ENCODE results near the gene DNAJC1. TPM values are rescaled to one million over a fixed set of nuclear protein-coding genes. Genes with fewer than 3 reads are reported as not detected.

DNAJC1 gene
- total and polyA plus RNA-seq, 4 experiments from 2014 or later, result 13.0 to 22.0 (median 15.8) TPM

DNA sequence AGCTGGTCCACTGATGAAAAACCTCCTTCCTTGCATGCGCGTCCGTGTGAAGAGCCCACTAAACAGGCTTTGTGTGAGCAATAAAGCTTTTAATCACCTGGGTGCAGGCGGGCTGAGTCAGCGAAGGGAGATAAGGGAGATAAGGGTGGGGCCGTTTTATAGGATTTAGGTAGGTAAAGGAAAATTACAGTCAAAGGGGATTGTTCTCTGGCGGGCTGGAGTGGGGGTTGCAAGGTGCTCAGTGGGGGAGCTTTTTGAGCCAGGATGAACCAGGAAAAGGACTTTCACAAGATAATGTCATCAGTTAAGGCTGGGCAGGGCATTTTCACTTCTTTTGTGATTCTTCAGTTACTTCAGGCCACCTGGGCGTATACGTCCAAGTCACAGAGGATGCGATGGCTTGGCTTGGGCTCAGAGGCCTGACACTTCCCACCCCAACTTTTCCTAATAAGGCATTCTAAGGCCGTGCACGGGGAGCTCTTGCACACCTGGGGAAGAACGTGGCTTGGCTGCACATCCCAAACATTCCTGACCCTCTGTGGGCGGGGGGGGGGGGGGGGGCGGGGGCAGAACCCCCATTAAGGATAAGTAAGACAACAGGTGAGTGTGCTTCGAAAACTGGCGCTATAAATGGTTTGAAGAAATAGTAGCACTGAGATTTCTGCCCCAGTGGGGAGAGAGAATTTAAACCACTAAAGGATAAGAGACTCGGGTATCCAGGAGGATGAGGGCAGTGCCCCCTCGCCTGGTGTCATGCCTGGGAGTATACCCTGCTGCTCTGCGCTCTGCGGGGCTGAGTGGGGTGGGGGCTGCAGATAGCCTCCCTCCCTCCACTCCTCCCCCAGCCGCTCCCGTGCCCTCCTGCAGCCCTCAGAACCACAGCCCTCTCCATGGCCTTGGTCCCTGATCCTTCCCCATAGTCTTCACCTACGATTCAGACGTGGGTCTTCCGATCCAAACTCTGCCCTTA, 251.9 kb downstream of the DNAJC1 start:
- Histone ChIP-seq H3K27me3 (ENCODE audit: insufficient read depth, low read length) (no peaks in the 10 kb centered on the region), H3K27ac (ENCODE audit: low read depth, low read length) (no peak overlapping the region), H3K9me3 (ENCODE audit: control insufficient read depth in 1 of 2, low read length in 2 of 2) (no peaks in the 10 kb centered on the region), H3K36me3 (ENCODE audit: insufficient read depth, low read length) (peaks cover 3% of the 10 kb centered on the region), H3K4me1 (ENCODE audit: insufficient read depth, low read length) (peaks cover 5% of the 10 kb centered on the region), H3K4me3 (ENCODE audit: low read length in 2 of 2) (no peak overlapping the region)
- CTCF ChIA-PET (ENCODE audit: partially characterized antibody), result interaction anchor here (0.6 kb wide), 1 partner anchor 40 kb away, joined by 5 read pairs; no protein-coding TSS in a partner anchor
- Mint-ChIP-seq H3K4me1 (peaks cover 7 to 14% (median 12%) of the 10 kb centered on the region in 4 donors), H3K27ac (peak overlapping the region in 4 of 7 donors; percentile 25 to 64 (median 40)), H3K4me3 (no peak overlapping the region), H3K9me3 (no peaks in the 10 kb centered on the region), H3K36me3 (peaks cover 8 to 12% of the 10 kb centered on the region in 2 donors), H3K27me3 (no peaks in the 10 kb centered on the region)
- no peak for DNase-seq
- POLR2A ChIA-PET (ENCODE audit: partially characterized antibody), result interaction anchor here (1.1 kb wide), 1 partner anchor 9 kb away, joined by 3 read pairs; no protein-coding TSS in a partner anchor
- intact Hi-C loops (cut with micrococcal nuclease), result no loop called here

DNA sequence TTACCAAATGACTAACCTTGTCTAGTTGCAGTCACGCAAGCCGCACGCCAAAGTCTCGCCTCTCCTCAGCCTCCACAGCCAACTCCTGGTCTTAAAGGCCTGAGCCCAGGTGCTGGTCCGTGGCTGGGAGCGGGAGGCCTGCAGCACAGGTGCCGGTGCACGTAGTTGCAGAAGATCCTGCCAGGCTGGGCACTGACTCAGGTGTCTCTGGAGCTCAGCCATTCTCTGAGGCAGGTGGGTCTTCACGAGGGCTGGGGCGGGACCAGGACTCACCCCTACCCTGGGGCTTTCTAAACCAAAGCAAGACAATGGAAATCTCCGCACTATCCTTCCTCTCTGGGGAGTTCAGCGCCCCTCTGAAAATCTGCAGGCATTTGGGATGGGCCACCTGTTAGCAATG, 253.1 kb downstream of the DNAJC1 start:
- H3K4me3 ChIP-seq (ENCODE audit: low read length in 2 of 2), result no peak overlapping the region
- intact Hi-C loops (cut with micrococcal nuclease), result no loop called here
- POLR2A ChIA-PET (ENCODE audit: partially characterized antibody), result interaction anchor here (1.1 kb wide), 1 partner anchor 11 kb away, joined by 3 read pairs; no protein-coding TSS in a partner anchor
- H3K27me3 ChIP-seq (ENCODE audit: insufficient read depth, low read length), result no peaks in the 10 kb centered on the region
- H3K27ac ChIP-seq (ENCODE audit: low read depth, low read length), result no peak overlapping the region
- Mint-ChIP-seq H3K4me3 (no peak overlapping the region), H3K27ac (peak overlapping the region in 1 of 7 donors; percentile 58), H3K9me3 (no peaks in the 10 kb centered on the region), H3K36me3 (peaks cover 1 to 10% of the 10 kb centered on the region in 2 donors), H3K4me1 (peaks cover 13 to 22% (median 20%) of the 10 kb centered on the region in 4 donors), H3K27me3 (no peaks in the 10 kb centered on the region)
- H3K4me1 ChIP-seq (ENCODE audit: insufficient read depth, low read length), result peaks cover 14% of the 10 kb centered on the region
- H3K36me3 ChIP-seq (ENCODE audit: insufficient read depth, low read length), result peaks cover 3% of the 10 kb centered on the region
- CTCF ChIA-PET (ENCODE audit: partially characterized antibody), result no interaction called here
- H3K9me3 ChIP-seq (ENCODE audit: control insufficient read depth in 1 of 2, low read length in 2 of 2), result no peaks in the 10 kb centered on the region
- no peak for DNase-seq

- intact Hi-C loops (cut with micrococcal nuclease), result no loop called here
- CTCF ChIA-PET (ENCODE audit: partially characterized antibody), result no interaction called here
- no peak overlapping the region for H3K4me3 ChIP-seq (ENCODE audit: low read length in 2 of 2)
Measured at GRCh38 chr10:21749788-21750187, 253.7 kb downstream of the DNAJC1 start.

GRCh38 chr10:21747809-21748208, 255.7 kb downstream of the DNAJC1 start:
- DNase-seq, result no peak
- Histone ChIP-seq H3K27me3 (ENCODE audit: insufficient read depth, low read length) (no peaks in the 10 kb centered on the region), H3K36me3 (ENCODE audit: insufficient read depth, low read length) (peaks cover 2% of the 10 kb centered on the region), H3K4me3 (ENCODE audit: low read length in 2 of 2) (no peak overlapping the region), H3K27ac (ENCODE audit: low read depth, low read length) (no peak overlapping the region), H3K9me3 (ENCODE audit: control insufficient read depth in 1 of 2, low read length in 2 of 2) (no peaks in the 10 kb centered on the region), H3K4me1 (ENCODE audit: insufficient read depth, low read length) (peaks cover 14% of the 10 kb centered on the region)
- intact Hi-C loops (cut with micrococcal nuclease), result no loop called here
- Mint-ChIP-seq H3K27me3 (no peaks in the 10 kb centered on the region), H3K27ac (peak overlapping the region in 3 of 7 donors; percentile 13 to 60 (median 36)), H3K9me3 (peaks cover 0 to 2% (median 0%) of the 10 kb centered on the region in 8 donors), H3K36me3 (peaks cover 16 to 24% of the 10 kb centered on the region in 2 donors), H3K4me3 (peak overlapping the region in 1 of 8 donors; percentile 43), H3K4me1 (peaks cover 13 to 22% (median 21%) of the 10 kb centered on the region in 4 donors)
- CTCF ChIA-PET (ENCODE audit: partially characterized antibody), result no interaction called here
- POLR2A ChIA-PET (ENCODE audit: partially characterized antibody), result interaction anchor here (0.9 kb wide), 1 partner anchor 16 kb away, joined by 3 read pairs; no protein-coding TSS in a partner anchor

More at GRCh38 chr10:21749788-21750187, 253.7 kb downstream of the DNAJC1 start:
- Mint-ChIP-seq H3K36me3 (peaks cover 1 to 11% of the 10 kb centered on the region in 2 donors), H3K27me3 (no peaks in the 10 kb centered on the region), H3K4me3 (no peak overlapping the region), H3K27ac (no peak overlapping the region), H3K4me1 (peaks cover 13 to 22% (median 20%) of the 10 kb centered on the region in 4 donors), H3K9me3 (no peaks in the 10 kb centered on the region)
- Histone ChIP-seq H3K27ac (ENCODE audit: low read depth, low read length) (no peak overlapping the region), H3K27me3 (ENCODE audit: insufficient read depth, low read length) (no peaks in the 10 kb centered on the region), H3K9me3 (ENCODE audit: control insufficient read depth in 1 of 2, low read length in 2 of 2) (no peaks in the 10 kb centered on the region), H3K36me3 (ENCODE audit: insufficient read depth, low read length) (no peaks in the 10 kb centered on the region), H3K4me1 (ENCODE audit: insufficient read depth, low read length) (peaks cover 14% of the 10 kb centered on the region)
- POLR2A ChIA-PET (ENCODE audit: partially characterized antibody), result no interaction called here
- no peak for DNase-seq

DNA sequence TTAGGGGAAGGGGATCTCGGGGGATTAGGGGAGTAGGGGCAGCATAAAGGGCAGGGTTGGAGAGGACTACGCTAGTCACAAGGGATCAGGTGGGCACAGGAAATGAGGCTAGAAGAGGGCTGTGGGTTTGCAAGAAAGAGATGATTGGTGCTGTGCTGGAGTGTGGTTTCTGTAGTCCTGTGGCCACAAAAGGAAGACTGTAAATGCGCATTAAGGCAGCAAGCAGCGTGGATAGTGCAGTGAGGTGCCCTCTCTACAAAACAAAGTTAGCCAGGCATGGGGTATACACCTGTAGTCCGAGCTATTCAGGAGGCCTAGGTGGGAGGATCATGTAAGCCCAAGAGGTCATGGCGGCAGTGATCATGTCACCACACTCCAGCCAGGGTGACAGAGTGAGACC, 257.4 kb downstream of the DNAJC1 start:
- H3K27me3 Mint-ChIP-seq, result no peaks in the 10 kb centered on the region
- peaks cover 27 to 34% of the 10 kb centered on the region in 2 donors for H3K36me3 Mint-ChIP-seq
- Histone ChIP-seq H3K9me3 (ENCODE audit: control insufficient read depth in 1 of 2, low read length in 2 of 2) (no peaks in the 10 kb centered on the region), H3K27me3 (ENCODE audit: insufficient read depth, low read length) (no peaks in the 10 kb centered on the region), H3K4me3 (ENCODE audit: low read length in 2 of 2) (no peak overlapping the region), H3K36me3 (ENCODE audit: insufficient read depth, low read length) (peaks cover 12% of the 10 kb centered on the region), H3K4me1 (ENCODE audit: insufficient read depth, low read length) (peaks cover 24% of the 10 kb centered on the region), H3K27ac (ENCODE audit: low read depth, low read length) (no peak overlapping the region)
- H3K27ac Mint-ChIP-seq, result peak overlapping the region; percentile 52 to 91 (median 81)
- ChIA-PET CTCF (ENCODE audit: partially characterized antibody) (no interaction called here), POLR2A (ENCODE audit: partially characterized antibody) (interaction anchor here (0.6 to 1.4 kb wide), 3 partner anchors 13 to 845 kb away, joined by 3 read pairs; no protein-coding TSS in a partner anchor)
- H3K9me3 Mint-ChIP-seq, result peaks cover 0 to 2% (median 0%) of the 10 kb centered on the region in 8 donors
- intact Hi-C loops (cut with micrococcal nuclease), result no loop called here
- H3K4me3 Mint-ChIP-seq, result peak overlapping the region; percentile 0 to 53 (median 21)
- H3K4me1 Mint-ChIP-seq, result peaks cover 20 to 29% (median 26%) of the 10 kb centered on the region in 4 donors
- DNase-seq, result peak in 1 of 5 donors; percentile 25

DNA sequence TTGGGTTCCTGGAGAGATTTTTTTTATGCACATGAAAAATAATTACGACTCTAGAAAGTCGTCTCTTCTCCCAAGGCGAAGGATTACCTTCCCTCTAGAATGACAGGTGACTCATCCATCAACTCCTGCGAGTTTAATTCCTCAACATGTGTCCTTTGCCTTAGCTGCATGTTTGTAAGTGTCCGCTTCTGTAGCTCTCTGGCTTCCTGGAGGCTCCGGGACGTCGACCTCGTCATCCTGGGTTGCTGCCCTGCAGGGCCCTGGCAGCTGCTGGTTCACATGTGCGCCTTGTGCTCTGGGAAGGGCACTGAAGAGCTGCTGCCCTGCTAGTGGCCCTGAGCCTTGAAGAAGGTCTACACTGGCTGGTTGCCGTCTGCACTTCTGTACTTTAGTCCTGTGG, 259.3 kb downstream of the DNAJC1 start:
- Mint-ChIP-seq H3K27ac (peak overlapping the region in 4 of 7 donors; percentile 27 to 68 (median 50)), H3K36me3 (peaks cover 34 to 47% of the 10 kb centered on the region in 2 donors), H3K9me3 (peaks cover 0 to 2% (median 0%) of the 10 kb centered on the region in 8 donors), H3K4me3 (no peak overlapping the region), H3K27me3 (no peaks in the 10 kb centered on the region), H3K4me1 (peaks cover 34 to 48% (median 43%) of the 10 kb centered on the region in 4 donors)
- H3K4me3 ChIP-seq (ENCODE audit: low read length in 2 of 2), result no peak overlapping the region
- no peak overlapping the region for H3K27ac ChIP-seq (ENCODE audit: low read depth, low read length)
- peaks cover 43% of the 10 kb centered on the region for H3K4me1 ChIP-seq (ENCODE audit: insufficient read depth, low read length)
- POLR2A ChIA-PET (ENCODE audit: partially characterized antibody), result no interaction called here
- no peaks in the 10 kb centered on the region for H3K9me3 ChIP-seq (ENCODE audit: control insufficient read depth in 1 of 2, low read length in 2 of 2)
- intact Hi-C loops (cut with micrococcal nuclease), result loop anchor here (5.0 kb wide), 1 partner anchor 42 kb away; no protein-coding TSS in a partner anchor
- DNase-seq, result no peak
- CTCF ChIA-PET (ENCODE audit: partially characterized antibody), result no interaction called here
- H3K27me3 ChIP-seq (ENCODE audit: insufficient read depth, low read length), result no peaks in the 10 kb centered on the region
- H3K36me3 ChIP-seq (ENCODE audit: insufficient read depth, low read length), result peaks cover 12% of the 10 kb centered on the region
